GM12891 (cell line): ENCODE data around the gene CYB5R3.

ENCODE experiments used
- PAX5 ChIP-seq: IDR thresholded peaks from 2 replicates; pipeline ENCODE4 v1.6.1; 2011; ENCODE audit warnings: low read length, moderate library complexity, mild to moderate bottlenecking; ENCODE audit not compliant: insufficient read depth, severe bottlenecking
- POLR2A ChIP-seq: IDR thresholded peaks from 2 replicates; pipeline ENCODE4 v1.6.1; 2011; ENCODE audit warnings: low read depth, low read length, control low read depth
- POLR2AphosphoS5 ChIP-seq: IDR thresholded peaks from 2 replicates; pipeline ENCODE4 v1.6.1; 2011; ENCODE audit warnings: low read depth, low read length, control low read depth
- POU2F2 ChIP-seq: IDR thresholded peaks from 2 replicates; pipeline ENCODE4 v1.6.1; 2011; ENCODE audit warnings: low read depth, mild to moderate bottlenecking, control low read depth, low read length, moderate library complexity
- TAF1 ChIP-seq: IDR thresholded peaks from 2 replicates; pipeline ENCODE4 v1.6.1; 2011; ENCODE audit warnings: low read depth, low read length, control low read depth

- TF ChIP-seq POLR2A: no peak
- TF ChIP-seq POLR2AphosphoS5: no peak
- no peak for TF ChIP-seq TAF1
- TF ChIP-seq PAX5: no peak
- TF ChIP-seq POU2F2: no peak
These were observed 3.1 kb downstream of the CYB5R3 start for GRCh38 chr22:42645938-42646568.
